NCI-H510A treated with DMSO at 0.1 percent for 48 hours (cell line): ENCODE results near the gene KLK12.

ENCODE experiments used
- DNase-seq: peaks from one replicate; lab custom pipeline; 2025; lab: John Stamatoyannopoulos, UW

The KLK12 gene, protein sequence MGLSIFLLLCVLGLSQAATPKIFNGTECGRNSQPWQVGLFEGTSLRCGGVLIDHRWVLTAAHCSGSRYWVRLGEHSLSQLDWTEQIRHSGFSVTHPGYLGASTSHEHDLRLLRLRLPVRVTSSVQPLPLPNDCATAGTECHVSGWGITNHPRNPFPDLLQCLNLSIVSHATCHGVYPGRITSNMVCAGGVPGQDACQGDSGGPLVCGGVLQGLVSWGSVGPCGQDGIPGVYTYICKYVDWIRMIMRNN

DNA sequence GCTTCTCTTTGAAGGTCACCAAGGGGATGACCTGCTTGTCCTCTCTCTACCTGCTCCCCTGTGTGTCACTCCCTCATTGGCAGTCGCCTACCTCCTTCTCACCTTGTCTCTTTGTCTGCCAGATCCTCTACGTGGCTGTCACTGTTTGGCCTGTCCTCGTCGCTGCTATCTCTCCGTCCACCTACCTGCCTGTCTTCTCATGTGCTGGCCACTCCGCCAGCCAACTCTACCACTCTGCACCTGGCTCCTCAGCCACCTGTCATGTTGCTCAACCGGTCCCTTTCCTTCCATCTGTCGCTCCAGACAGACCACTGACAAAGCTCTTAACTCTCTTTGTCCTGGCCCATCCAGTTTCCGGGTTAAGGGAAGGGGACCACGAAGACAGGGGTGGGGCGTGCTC, at the start of gene KLK12:
KLK12 (minus strand) TSS at position 299 of the 400 bp plus-strand sequence. CDS start 381 bp downstream, outside the sequence.
- peak; percentile 94 for DNase-seq

DNA sequence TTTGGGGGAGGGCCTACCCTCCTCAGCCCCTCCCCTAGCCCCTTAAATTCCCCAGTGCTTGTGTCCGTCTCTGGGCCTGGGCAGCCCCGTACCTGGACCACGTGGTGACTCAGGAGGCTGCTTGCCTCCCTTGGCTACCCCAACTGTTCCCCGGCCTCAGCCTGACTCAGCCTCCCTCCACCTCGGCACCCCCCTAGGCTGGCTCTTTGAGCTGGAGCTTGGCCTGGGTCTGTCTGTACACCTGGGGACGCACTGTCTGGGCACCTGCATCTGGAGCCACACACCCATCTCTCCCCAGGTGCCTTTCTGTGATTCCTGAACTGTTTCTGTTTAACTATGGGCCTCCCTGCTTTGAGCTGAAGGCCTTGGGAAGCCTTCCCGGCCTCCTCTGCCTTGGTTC, 49.7 kb upstream of the KLK12 start:
- no peak for DNase-seq

DNA sequence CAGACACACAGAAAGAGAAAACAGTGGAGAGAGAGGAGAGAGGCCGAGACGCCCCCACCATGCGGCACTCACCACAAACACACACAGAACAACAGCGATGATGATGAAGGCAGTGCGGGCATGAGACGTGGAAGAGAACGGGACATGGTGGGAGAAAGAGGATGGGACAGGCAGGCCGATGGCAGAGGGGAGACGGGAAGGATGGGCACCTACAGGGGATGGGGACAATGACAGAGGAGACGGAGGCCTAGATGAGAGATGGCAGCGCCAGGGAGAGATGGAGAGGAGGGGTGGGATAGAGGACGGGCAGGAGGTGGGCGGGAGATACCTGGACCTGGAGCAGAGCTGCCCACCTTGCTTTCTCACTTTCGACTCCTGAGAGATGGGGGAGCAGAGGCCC, 49.0 kb upstream of the KLK12 start:
- DNase-seq: no peak

DNA sequence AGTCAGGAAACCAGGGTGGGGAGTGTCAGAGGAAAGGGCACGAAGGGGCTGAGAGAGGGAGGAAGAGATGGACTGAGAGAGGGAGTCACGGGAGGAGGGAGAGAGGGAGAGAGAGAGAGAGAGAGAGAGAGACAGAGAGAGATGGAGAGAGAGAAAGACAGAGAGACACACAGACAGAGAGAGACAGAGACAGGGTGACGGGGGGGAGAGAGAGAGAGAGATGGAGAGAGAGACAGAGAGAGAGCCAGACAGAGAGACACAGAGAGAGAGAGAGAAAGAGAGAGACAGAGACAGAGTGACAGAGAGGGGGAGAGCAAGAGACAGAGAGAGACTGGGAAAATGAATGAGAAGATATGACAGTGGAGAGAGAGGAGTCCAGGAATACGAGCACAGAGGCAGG, 48.4 kb upstream of the KLK12 start:
- no peak for DNase-seq

DNA sequence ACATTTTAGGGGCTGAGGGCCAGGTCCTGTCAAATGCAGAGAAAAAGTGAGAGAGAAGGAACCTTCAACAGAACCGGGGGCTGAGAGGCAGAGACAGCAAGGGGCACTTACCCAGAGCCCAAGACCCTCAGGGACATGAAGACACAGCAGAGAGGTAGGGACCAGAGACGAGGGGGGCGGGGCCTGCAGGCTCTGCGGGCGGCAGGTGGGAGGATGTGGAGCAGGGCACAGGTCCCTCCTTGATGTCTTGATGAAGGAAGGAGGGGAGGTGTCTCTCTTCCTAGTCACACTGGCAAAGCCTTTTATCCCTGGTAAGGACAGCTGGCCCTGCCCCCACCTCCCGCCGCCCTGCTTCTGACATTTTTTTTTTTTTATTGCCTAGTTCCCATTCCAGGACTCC, 47.8 kb upstream of the KLK12 start, which contains the start of gene KLK14:
KLK14 (minus strand) TSS at position 277 of the 400 bp plus-strand sequence; CDS start at position 4, 273 bp downstream.
- no peak for DNase-seq

DNA sequence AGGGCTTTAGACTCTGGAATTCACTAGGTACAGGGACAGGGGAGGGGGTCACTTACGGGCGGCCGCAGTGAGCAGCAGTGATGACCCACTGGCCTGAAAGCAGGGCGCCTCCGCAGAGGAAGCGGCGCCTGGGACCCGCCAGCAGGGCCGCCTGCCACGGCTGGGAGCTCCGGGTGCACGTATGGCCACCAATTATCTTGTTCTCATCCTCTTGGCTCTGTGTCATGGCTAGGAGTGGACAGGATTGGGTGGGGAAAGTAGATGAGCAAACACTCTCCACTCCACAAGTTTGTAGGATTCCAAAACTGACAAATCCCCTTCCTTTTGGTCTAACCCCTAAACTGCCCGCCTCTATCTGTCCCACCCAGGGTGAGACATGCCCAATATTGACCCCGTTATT, 46.7 kb upstream of the KLK12 start:
- DNase-seq: no peak

DNA sequence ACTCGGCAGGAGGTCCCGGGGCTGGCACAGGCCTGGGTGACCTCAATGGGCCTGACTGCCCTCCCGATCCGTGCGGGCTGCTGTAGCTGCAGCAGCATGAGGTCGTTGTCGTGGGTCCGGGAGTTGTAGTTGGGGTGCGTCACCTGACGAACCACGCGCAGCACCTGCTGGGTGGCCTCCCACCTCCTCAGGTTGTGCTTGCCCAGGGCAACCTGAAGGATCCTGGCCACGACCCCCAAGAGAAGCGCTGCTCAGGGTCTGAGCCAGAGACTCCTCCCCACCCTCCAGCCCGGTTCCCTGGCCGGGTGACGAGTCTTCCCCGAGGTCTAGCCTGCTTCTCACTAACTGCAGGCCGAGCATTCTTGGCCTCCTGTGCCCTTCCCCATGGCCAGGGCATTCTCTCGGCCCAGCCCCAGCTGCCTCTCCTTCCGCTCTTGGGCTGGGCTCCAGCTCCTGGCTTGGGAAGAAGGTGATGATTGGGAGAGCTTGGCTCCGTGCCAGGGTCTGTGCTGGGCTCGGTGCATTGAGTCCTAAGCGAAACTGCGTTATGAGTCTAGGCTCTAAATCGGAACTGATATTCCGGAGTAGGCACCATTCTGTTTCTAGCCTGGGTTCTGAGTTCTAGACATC, 44.8 kb upstream of the KLK12 start:
- DNase-seq: no peak

DNA sequence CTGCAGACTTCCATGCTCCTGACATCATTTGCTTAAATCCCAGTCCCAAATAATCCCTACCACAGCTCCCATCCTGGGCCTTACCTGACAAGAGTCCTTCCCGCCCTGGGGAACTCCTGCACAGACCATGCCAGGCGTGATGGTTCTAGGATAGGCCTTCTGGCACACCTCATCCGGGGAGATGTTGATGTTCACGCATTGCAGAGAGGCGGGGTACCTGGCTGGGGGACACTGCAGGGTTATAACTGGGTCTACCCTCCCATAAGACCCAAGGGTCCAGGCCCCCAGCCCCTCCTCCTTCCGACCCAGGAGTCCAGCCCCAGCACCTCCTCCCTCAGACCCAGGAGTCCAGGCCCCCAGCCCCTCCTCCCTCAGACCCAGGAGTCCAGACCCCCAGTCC, 43.9 kb upstream of the KLK12 start:
- DNase-seq: no peak

DNA sequence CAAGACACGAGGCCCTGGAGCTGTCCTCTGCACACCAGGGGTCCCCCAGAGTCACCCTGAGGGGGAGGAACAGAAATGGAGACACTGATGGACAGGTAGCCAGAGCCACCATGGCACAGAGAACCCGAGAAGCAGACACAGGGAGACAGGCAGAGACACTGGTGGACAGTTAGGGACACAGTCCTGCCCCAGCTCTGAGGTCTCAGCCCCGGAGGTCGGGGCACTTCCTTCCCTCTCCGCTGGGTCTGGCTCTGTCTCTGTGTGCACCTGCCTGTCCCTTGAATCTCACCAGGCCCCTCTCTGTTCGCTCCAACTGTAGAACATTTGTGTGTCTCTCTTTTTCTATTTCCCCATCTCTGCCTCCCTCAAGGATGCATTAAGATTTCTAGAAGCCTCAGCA, 43.3 kb upstream of the KLK12 start:
- no peak for DNase-seq

DNA sequence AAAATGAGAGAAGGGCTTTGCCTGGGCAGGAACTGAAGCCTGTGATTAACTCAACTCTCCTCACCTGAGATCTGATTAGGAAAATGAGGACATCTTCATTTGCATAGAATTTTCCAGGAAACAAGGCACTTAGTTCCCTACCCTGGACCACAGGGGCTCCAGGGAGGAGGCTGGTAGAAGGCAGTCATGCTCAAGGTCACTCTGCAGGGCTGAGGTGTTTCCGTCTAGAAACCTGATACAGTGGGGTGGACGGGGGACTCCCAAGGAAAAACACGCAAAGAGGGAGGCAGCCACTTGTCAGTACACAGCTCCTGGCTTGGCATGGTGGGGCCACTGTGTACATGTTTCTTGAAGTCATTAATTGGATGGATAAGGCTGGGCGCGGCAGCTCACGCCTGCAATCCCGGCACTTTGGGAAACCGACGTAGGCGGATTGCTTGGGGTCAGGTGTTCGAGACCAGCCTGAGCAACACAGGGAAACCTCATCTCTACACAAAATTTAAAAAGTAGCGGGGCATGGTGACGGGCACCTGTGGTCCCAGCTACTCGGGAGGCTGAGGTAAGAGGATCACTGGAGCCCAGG, 41.9 kb upstream of the KLK12 start:
- DNase-seq: no peak

DNA sequence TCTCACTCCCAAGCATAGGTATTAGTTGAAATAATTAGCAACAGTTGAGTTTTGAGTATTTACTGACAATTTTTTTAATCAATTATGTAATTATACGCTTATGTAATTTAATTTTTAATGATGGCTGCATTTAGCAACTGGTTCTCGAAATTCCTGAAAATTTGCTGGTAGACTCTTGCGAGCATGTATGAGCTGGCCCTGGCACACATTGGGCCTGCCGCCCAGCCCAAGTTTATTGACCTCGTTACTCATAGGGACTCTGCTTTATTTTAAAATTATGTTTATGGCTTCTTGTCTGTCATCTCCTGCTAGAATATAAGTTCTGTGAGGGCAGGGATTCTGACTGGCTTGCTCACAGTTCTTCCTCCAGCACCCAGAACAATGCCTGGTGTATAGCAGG, 41.2 kb upstream of the KLK12 start:
- DNase-seq: no peak

DNA sequence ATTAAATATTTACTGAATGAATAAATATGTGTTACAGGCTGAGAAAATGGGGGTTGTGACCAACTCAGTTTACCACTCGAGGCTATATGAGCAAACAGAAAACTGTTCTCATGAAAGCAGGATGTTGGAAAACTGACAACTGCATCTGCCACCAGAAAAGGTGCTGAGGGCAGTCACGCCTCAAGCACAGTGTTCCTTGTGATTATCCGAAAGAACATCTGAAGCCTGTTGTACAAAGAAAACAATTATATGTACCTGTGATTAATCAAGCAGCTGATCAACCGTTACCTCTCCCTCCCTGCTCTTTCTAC, 36.2 kb upstream of the KLK12 start:
- DNase-seq: peak; percentile 51

DNA sequence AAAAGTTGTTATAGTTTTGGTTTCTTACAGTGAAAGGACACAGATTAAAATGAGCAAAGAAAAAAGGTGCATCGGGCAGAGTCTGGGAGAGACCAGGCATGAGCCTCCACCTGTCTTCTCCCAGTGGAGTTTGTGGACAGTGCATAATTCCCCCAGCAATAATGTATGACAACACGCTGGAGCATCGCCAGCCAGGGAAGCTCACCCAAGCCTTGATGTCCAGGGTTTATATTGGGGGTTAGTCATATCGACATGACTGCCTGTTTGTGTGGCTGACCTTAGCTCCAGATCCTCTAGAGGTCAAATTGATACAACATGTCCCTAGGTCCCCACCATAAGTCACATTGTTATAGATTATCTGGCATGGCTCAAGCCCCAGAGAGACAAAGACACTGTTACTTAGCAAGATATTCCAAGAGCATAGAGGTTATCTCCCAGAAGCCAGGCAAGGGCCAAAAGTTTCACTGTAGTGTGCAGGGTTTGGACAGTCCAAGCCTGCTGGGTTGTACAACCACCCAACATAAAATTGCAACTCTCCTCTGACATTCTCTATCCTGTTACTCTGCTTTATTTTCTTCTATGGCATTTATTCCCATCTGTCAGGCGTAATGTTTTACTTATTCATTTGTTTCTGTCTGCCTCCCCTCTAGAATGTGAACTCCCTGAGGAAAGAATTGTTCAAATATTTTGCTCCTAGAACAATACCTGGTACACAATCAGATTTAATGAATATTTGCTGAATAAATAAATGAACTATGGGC, 35.7 kb upstream of the KLK12 start:
- peak; percentile 51 for DNase-seq

DNA sequence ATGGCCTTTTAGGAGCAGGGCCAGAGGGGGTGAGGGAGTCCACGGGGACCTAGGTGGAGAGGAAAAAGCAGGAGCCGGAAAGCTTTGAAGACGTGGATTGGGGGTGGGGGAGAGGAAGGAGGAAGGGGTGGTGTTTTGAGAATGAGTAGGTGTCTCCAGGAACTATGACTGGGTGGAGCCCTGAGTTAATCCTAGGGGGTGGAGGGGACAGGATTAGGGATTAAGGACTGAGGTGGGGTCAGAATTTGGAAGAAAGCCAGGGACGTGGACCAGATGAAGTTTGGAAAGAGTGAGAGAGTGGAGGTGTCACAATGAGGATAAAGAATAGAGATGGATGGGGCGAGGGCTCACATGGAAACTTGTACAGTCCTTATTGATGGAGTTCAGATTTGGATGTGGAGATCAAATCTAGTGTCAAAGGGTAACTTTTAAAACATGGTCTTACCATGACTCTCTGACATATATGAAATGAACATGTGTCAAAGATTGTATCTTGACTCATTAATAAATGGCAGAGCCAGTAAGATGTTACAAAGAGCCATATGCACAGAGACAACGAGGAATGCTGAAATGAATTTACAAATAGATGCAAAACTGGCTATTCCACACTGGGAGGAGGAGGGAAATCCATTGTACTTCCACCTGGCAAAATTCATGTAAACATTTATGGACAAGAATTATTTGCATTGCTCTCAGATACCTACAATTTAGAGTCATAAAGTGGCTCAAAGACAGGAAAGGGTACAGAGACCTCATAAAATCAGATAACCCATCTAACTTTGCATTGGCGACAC, 31.8 kb upstream of the KLK12 start:
- DNase-seq: no peak

DNA sequence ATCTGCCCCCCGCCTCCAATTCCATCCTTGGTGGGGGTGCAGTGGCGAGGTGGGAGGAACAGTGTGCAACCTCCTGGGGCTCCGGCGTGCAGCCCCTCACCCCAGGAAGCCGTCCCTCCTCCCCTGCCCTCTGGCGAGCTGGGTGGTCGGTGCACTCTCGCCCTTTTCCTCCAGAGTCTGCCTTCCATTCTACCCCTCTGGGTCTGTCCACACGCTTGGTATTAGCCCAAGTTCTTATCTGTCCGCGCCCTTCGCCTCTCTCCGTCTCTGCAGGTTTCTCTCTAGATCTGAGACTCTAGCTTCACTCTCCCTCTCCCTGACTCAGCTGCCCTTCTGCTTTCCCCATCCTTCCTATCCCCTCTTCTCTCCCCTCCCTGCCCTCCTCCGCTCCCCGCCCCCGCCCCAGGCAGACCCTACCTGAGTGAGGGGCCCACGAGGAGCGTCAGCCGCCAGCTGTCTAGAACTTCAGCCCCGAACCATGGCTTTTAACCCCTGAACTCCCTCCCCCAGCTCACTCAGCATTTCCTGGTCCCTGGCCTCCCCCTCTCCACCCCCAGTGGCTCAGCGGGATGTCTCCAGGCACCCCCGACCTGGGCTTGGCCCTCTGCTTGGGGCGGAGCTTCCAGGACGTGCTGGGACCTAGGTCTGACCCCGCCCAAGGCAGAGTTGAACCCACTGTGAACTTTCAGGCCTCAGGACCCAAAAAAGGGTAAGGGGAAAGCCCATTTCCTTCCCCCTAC, 30.6 kb upstream of the KLK12 start:
- no peak for DNase-seq

DNA sequence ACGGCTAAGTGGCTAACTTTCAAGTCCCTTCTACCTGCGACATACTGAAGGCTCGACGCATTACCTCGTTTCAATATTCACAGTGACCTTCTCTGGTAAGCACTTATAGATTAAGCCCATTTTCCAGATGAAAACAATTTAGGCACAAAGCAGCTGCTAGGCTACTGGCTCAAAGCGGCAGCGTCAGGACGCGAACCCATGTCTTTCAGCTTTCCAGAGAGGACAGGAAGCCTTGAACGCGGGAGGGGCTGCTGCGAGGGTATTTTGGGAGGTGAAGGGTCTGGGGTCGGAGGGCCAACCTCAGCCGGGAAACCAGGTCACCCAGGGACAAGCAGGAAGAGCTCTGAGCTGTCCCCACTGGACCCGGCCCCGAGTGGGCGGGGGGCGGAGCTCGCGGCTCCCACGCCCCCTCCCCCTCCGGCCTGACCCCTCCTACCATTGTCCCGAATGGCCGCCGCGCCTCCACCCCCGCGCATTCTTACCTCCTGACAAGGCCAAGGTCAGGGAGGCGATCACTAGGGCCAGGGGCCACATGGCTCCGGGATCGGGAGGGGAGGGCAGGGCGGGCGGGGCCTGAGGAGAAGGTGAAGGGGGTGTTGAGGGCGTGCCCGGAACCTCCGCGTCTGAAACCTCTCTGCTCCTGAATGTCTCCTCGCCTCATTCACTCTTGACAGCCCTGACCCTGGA, 29.9 kb upstream of the KLK12 start, which contains the start of gene KLK13:
KLK13 (minus strand) TSS at position 559 of the 687 bp plus-strand sequence; CDS start at position 534, 25 bp downstream.
- no peak for DNase-seq

DNA sequence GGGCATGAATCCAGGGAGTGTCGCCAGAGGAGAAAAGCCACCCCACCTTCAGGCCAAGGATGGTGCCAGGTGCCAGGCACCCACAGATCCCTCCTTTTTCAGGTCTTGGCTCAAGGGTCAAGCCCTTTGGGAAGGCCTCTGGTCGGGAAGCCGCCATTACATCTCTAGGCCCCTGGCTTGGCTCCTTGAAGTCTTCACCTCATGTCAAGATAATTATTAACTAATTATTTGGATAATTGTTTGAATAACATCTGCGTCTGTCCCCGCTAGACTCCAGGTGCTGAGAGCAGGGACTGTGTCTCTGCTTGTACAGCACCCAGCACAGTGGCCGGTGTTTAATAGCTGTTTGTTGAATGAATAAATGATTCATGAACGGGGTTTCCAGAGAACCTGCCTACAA, 28.9 kb upstream of the KLK12 start:
- DNase-seq: no peak

DNA sequence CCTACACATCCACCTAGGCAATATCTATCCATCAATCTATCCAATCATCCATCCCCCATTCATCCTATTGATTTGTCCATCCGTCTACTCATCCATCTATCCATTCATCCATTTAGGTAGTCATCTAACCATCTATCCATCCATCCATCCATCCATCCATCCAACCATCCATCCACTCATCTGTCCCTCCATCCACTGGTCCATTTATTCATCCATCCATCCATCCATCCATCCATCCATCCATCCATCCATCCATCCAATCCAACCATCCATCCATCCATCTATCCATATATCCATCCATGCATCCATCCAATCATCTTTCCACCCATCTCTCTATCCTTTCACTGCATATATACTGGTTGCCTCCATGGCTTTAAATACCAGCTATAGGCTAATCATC, 26.2 kb upstream of the KLK12 start:
- DNase-seq: no peak

DNA sequence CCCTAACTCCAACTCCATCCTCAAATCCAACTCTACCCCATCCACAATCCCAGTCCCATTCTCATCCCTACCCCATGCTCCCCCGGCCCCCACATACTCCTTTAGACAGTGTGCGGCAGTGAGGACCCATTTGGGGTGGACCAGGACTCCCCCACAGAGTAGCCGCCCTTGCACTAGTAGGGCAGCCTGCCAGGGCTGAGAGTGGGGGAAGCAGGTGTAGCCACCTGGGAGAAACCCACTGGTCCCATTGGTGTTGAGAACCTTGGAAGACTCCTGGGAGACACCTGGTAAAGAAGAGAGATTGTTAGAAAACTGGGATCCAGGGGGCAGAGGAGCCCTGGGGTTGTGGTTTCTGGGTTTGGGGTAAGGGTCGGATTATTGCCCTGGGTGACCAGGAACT, 25.5 kb upstream of the KLK12 start:
- DNase-seq: no peak

DNA sequence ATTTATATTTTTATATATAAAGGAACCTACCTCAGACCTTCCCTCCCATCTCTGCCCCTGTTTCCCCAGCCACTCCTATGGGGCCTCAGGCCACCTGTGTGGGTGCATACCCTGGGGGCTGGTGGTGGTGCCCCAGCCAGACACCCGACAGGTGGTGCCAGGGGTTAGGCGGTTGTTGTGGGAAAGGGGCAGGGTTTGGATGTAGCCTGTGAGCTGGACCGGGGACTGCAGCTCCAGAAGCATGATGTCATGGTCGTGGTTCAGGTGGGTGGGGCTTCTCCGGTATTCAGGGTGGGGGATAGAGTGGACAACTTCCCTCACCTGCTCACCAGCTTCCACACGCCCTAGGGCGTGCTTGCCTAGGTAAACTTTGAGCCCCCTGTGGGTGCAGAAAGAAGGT, 24.9 kb upstream of the KLK12 start:
- DNase-seq: no peak

DNA sequence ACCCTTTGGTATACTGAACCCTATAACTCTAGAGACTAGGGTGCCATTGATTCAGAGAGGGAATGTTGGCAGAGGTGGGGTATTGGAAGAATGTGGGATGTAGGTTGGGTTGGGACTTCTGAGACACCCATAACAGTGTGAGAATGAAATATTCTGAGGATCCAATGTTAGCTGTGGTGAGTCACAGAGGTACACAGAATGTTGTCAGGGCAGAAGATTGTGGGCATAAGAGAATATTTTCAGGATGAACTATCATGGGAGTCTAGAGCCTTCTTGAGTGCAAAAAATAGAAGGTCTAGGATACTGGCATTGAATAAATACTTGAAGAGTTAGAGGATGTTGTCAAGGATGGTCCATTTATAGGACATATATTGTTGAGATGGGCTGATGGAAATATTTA, 21.1 kb upstream of the KLK12 start:
- no peak for DNase-seq
